AG04450 (cell line): ENCODE measurements around the gene AATF. TPM values are rescaled to one million over a fixed set of nuclear protein-coding genes. Genes with fewer than 3 reads are reported as not detected.
A peak's percentile ranks its signal among the peaks of the same experiment; 100 is the strongest.
"Not testable (repeated sequence)": the region's sequence is repeated elsewhere in the genome, so short reads cannot be mapped to it uniquely, and the experiment has no call there.

Experiments used
- CTCF ChIA-PET: fragments of 300-600, 350-600 bp; formaldehyde crosslinking; extraction: SDS; loops from one replicate; lab custom pipeline; 2022; ENCODE audit warnings: antibody characterized with exemption, inconsistent platforms; lab: Charles Lee
- POLR2A ChIA-PET: fragments of 350-600 bp; formaldehyde crosslinking; extraction: SDS; loops from one replicate; lab custom pipeline; 2021; ENCODE audit warnings: antibody characterized with exemption, inconsistent platforms; lab: Yijun Ruan, JAX
- DNase-seq: peaks from one replicate; pipeline ENCODE4 v3.0.0-alpha.2; 2011; ENCODE audit warnings: low read depth, low spot score
- H3K27ac ChIP-seq: one replicate; pipeline ENCODE4 v1.5.1; 2012; ENCODE audit warnings: low read depth, low read length, control low read depth
- H3K27me3 ChIP-seq: one replicate; pipeline ENCODE4 v1.6.0; 2012; ENCODE audit warnings: low read length; ENCODE audit not compliant: control insufficient read depth, insufficient read depth
- H3K4me3 ChIP-seq: 2 replicates; pipeline ENCODE4 v1.5.1; 2011; ENCODE audit warnings: mild to moderate bottlenecking, low read depth, low read length, control low read depth
- H3K9me3 ChIP-seq: 2 replicates; pipeline ENCODE4 v1.5.1; 2012; ENCODE audit warnings: low read length; ENCODE audit not compliant: control insufficient read depth, insufficient read depth
- CTCF ChIP-seq: IDR thresholded peaks from 2 replicates; pipeline ENCODE4 v1.5.1; 2011; ENCODE audit warnings: low read depth, low read length, control low read depth, inconsistent platforms
- polyA plus RNA-seq: library from polyadenylated mRNA; depleted of rRNA; stranded (reverse); fragments of >200 nt; gene quantifications from 2 replicates; pipeline ENCODE4 v1.2.3, GENCODE V29; 2011

AATF gene
- polyA plus RNA-seq, 1 experiment, result 16.6 TPM

GRCh38 chr17:37067555-37068111 is 118.9 kb downstream of the AATF start:
- DNase-seq, result peak; percentile 38
- Histone ChIP-seq H3K4me3 (no peak overlapping the region), H3K27ac (no peak overlapping the region), H3K9me3 (no peaks in the 10 kb centered on the region), H3K27me3 (peaks cover 31% of the 10 kb centered on the region)
- TF ChIP-seq CTCF, result no peak
- ChIA-PET POLR2A (no interaction called here), CTCF (interaction anchor here (1.0 to 2.5 kb wide), 4 partner anchors 19 to 441 kb away, joined by 3 to 15 read pairs (median 4); no protein-coding TSS in a partner anchor)

GRCh38 chr17:37068266-37068665 is 119.5 kb downstream of the AATF start:
- no peak for TF ChIP-seq CTCF
- DNase-seq, result peak; percentile 11
- 0 out of 2 replicates have a peak overlapping the region, but pooled peaks have one; percentile 4 for H3K4me3 ChIP-seq
- peaks cover 31% of the 10 kb centered on the region for H3K27me3 ChIP-seq
- H3K27ac ChIP-seq, result peak overlapping the region; percentile 2
- CTCF ChIA-PET, result interaction anchor here (1.2 to 2.5 kb wide), 4 partner anchors 20 to 465 kb away, joined by 3 to 15 read pairs (median 4); no protein-coding TSS in a partner anchor
- POLR2A ChIA-PET, result no interaction called here
- no peaks in the 10 kb centered on the region for H3K9me3 ChIP-seq

GRCh38 chr17:37069087-37069486 is 120.3 kb downstream of the AATF start:
- H3K27ac ChIP-seq, result no peak overlapping the region
- DNase-seq, result no peak
- CTCF ChIA-PET, result interaction anchor here (1.2 to 1.7 kb wide), 3 partner anchors 22 to 466 kb away, joined by 3 to 5 read pairs (median 4); no protein-coding TSS in a partner anchor
- no peak overlapping the region for H3K4me3 ChIP-seq
- H3K9me3 ChIP-seq, result no peaks in the 10 kb centered on the region
- H3K27me3 ChIP-seq, result peaks cover 31% of the 10 kb centered on the region
- TF ChIP-seq CTCF, result no peak
- POLR2A ChIA-PET, result no interaction called here

- POLR2A ChIA-PET, H3K27me3 ChIP-seq, H3K27ac ChIP-seq, H3K4me3 ChIP-seq, H3K9me3 ChIP-seq, CTCF ChIA-PET, DNase-seq: not testable (repeated sequence)
Measured at GRCh38 chr17:37073464-37073863, 124.7 kb downstream of the AATF start.

- no peak overlapping the region for H3K4me3 ChIP-seq
- H3K27me3 ChIP-seq, result no peaks in the 10 kb centered on the region
- no peak for DNase-seq
- no peak overlapping the region for H3K27ac ChIP-seq
- ChIA-PET CTCF (interaction anchor here (0.6 kb wide), 1 partner anchor 9 kb away, joined by 3 read pairs; no protein-coding TSS in a partner anchor), POLR2A (no interaction called here)
- H3K9me3 ChIP-seq, result no peaks in the 10 kb centered on the region
- TF ChIP-seq CTCF, result no peak
Measured at GRCh38 chr17:37079065-37079708, 130.4 kb downstream of the AATF start.
